ENCODE results near the gene TNKS2. TPM values are rescaled to one million over a fixed set of nuclear protein-coding genes. Genes with fewer than 3 reads are reported as not detected.

Gene TNKS2
- total RNA-seq, 4 donors from 2014 or later, result 26.2 to 40.3 (median 29.5) TPM

DNA sequence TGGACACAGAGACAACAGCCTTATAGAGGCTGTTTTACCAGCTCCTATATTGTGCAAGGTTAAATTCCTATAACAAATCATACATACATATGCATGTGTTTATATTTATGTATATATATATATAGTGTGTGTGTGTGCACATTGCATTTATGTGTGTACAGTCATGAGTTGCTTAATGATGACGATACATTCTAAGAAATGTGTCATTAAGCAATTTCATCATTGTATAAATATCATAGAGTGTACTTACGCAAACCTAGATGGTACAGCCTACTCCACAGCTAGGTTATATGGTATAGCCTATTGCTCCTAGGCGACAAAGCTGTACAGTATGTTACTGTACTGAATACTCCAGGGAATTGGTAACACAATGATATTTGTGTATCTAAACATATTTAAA is 30.1 kb upstream of the TNKS2 start:
- TF ChIP-seq, protein P1, sequence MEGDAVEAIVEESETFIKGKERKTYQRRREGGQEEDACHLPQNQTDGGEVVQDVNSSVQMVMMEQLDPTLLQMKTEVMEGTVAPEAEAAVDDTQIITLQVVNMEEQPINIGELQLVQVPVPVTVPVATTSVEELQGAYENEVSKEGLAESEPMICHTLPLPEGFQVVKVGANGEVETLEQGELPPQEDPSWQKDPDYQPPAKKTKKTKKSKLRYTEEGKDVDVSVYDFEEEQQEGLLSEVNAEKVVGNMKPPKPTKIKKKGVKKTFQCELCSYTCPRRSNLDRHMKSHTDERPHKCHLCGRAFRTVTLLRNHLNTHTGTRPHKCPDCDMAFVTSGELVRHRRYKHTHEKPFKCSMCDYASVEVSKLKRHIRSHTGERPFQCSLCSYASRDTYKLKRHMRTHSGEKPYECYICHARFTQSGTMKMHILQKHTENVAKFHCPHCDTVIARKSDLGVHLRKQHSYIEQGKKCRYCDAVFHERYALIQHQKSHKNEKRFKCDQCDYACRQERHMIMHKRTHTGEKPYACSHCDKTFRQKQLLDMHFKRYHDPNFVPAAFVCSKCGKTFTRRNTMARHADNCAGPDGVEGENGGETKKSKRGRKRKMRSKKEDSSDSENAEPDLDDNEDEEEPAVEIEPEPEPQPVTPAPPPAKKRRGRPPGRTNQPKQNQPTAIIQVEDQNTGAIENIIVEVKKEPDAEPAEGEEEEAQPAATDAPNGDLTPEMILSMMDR (IDR thresholded peaks at IDR 0.05 in 4 of 5, conservative IDR thresholded peaks at IDR 0.05 in 1 of 5), result no peak
- TF ChIP-seq POLR2A (IDR thresholded peaks at IDR 0.05), result no peak
- Histone ChIP-seq H3K4me1 (no peaks in the 10 kb centered on the region), H3K9me3 (no peaks in the 10 kb centered on the region), H3K4me3 (no peak overlapping the region), H3K27me3 (no peaks in the 10 kb centered on the region), H3K27ac (no peak overlapping the region), H3K36me3 (no peaks in the 10 kb centered on the region)
- DNase-seq (no peak), ATAC-seq (no peak)
- intact Hi-C loops (cut with DNase I; ENCODE audit: low total_unique reads), result no loop called here
- in situ Hi-C loops (cut with MboI; ENCODE audit: low sequenced_read_pairs in 4 of 4), result no loop called here

DNA sequence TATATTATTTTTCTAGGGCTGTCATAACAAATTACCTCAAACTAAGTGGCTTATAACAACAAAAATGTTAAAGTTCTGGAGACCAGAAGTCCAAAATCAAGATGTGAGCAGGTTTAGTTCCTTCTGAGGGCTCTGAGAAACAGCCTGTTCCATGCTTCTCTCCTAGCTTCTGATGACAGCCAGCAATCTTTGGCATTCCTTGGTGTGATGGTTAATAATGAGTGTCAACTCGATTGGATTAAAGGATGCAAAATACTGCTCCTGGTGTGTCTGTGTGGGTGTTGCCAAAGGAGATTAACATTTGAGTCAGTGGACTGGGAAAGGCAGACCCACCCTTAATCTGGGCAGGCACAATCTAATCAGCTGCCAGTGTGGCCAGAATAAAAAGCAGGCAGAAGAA is 26.3 kb upstream of the TNKS2 start:
- Histone ChIP-seq H3K4me1 (no peaks in the 10 kb centered on the region), H3K27me3 (no peaks in the 10 kb centered on the region), H3K36me3 (no peaks in the 10 kb centered on the region), H3K4me3 (no peak overlapping the region), H3K27ac (no peak overlapping the region), H3K9me3 (no peaks in the 10 kb centered on the region)
- intact Hi-C loops (cut with DNase I; ENCODE audit: low total_unique reads) (no loop called here), in situ Hi-C loops (cut with MboI; ENCODE audit: low sequenced_read_pairs in 4 of 4) (no loop called here)
- DNase-seq (no peak), ATAC-seq (no peak)
- TF ChIP-seq, protein P1 (IDR thresholded peaks at IDR 0.05 in 4 of 5, conservative IDR thresholded peaks at IDR 0.05 in 1 of 5), result no peak
- no peak for TF ChIP-seq POLR2A (IDR thresholded peaks at IDR 0.05)

DNA sequence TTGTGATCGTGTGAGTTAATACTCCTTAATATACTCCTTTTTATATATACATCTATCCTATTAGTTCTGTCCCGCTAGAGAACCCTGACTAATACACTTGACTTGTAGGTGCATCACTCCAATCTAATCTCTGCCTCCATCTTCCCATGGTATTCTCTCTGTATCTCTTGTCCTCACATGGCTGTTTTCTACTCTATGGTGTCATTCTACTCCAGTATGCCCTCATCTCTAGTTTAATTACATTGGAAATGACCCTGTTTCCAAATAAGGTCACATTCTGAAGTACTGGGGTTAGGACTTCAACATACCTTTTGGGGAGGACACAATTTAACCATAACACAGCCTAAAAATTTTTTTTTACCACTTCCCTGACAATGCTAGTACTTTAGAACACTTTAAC is 25.8 kb upstream of the TNKS2 start:
- Histone ChIP-seq H3K4me1 (no peaks in the 10 kb centered on the region), H3K4me3 (no peak overlapping the region), H3K36me3 (no peaks in the 10 kb centered on the region), H3K9me3 (no peaks in the 10 kb centered on the region), H3K27me3 (no peaks in the 10 kb centered on the region), H3K27ac (no peak overlapping the region)
- DNase-seq, result no peak
- in situ Hi-C loops (cut with MboI; ENCODE audit: low sequenced_read_pairs in 4 of 4) (no loop called here), intact Hi-C loops (cut with DNase I; ENCODE audit: low total_unique reads) (no loop called here)
- no peak for ATAC-seq
- TF ChIP-seq, protein P1 (IDR thresholded peaks at IDR 0.05 in 4 of 5, conservative IDR thresholded peaks at IDR 0.05 in 1 of 5), result no peak
- TF ChIP-seq POLR2A (IDR thresholded peaks at IDR 0.05), result no peak

DNA sequence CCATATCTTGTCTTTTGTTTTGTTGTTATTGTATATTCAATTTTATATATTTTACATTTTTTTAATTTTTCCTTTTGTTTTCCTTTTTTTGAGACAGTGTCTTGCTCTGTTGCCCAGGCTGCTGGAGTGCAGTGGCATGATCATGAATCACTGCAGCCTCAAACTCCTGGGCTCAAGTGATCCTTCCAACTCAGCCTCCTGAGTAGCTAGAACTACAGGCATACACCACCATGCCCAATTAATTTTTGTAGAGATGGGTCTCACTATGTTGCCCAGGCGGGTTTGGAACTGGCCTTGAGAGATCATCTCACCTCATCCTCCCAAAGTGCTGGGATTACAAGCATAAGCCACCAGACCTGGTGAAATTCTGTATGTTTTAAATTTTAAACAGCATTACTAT is 25.4 kb upstream of the TNKS2 start:
- TF ChIP-seq POLR2A (IDR thresholded peaks at IDR 0.05), result no peak
- TF ChIP-seq, protein P1 (IDR thresholded peaks at IDR 0.05 in 4 of 5, conservative IDR thresholded peaks at IDR 0.05 in 1 of 5), result no peak
- in situ Hi-C loops (cut with MboI; ENCODE audit: low sequenced_read_pairs in 4 of 4), result no loop called here

DNA sequence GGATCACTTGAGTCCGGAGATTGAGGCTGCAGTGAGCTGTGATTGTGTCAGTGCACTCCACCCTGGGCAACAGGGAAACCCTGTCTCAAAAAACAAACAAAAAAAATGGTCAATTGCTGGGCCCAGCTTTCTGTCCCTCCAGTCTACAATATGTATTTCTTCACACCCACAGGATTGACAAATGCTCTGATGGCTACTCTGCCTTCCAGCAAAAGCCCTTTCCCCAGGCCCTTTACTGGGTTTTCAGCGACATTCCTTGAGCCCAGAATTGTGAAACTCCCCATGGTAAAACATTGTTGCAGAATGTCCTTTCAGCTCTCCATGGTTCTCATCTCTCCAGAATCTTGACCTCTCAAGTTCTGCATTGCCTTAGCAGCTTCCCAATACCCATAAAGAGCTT is 23.7 kb upstream of the TNKS2 start:
- H3K9me3 ChIP-seq, result no peaks in the 10 kb centered on the region
- no peak overlapping the region for H3K27ac ChIP-seq
- no peaks in the 10 kb centered on the region for H3K4me1 ChIP-seq
- H3K4me3 ChIP-seq, result no peak overlapping the region
- ATAC-seq, result no peak
- H3K36me3 ChIP-seq, result no peaks in the 10 kb centered on the region
- no peak for DNase-seq
- in situ Hi-C loops (cut with MboI; ENCODE audit: low sequenced_read_pairs in 4 of 4) (no loop called here), intact Hi-C loops (cut with DNase I; ENCODE audit: low total_unique reads) (no loop called here)
- H3K27me3 ChIP-seq, result no peaks in the 10 kb centered on the region
- TF ChIP-seq, protein P1 (IDR thresholded peaks at IDR 0.05 in 4 of 5, conservative IDR thresholded peaks at IDR 0.05 in 1 of 5), result no peak
- no peak for TF ChIP-seq POLR2A (IDR thresholded peaks at IDR 0.05)

More for the DNA sequence above, 25.4 kb upstream of the TNKS2 start:
- no peak for ATAC-seq
- no peak for DNase-seq
- Histone ChIP-seq H3K27me3 (no peaks in the 10 kb centered on the region), H3K36me3 (no peaks in the 10 kb centered on the region), H3K4me1 (no peaks in the 10 kb centered on the region), H3K9me3 (no peaks in the 10 kb centered on the region), H3K4me3 (no peak overlapping the region), H3K27ac (no peak overlapping the region)
- intact Hi-C loops (cut with DNase I; ENCODE audit: low total_unique reads), result no loop called here

All from gastrocnemius medialis (tissue), 4 donors.